Brain pericyte (primary cell): ENCODE measurements around the gene ELOA.
"Not testable (repeated sequence)": the region's sequence is repeated elsewhere in the genome, so short reads cannot be mapped to it uniquely, and the experiment has no call there.

Source experiments
- DNase-seq: peaks from one replicate; pipeline ENCODE4 v3.0.0-alpha.2; 2012; ENCODE audit warnings: low read depth, low spot score

The ELOA gene

DNA sequence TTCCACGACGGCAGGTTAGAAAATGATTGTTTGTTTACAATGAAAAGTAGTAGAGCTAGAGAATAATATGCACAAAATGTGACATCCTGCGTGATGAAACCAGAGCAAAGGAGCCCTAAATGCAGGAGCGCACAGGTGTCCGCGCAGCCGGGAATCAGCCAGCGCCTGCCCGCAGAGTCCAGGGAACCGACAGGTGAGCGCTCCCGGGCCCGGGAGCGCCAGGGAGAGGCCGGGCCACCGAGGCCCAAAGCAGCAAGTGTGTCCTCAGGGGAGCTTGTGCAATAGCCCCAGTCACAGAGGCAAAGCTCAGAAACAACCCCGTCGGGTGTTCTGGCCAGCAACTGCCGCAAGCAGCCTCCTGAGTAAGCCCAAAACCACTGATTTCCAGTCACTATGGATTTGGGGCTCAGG lies 58.1 kb downstream of the ELOA start:
- DNase-seq, result no peak

- no peak for DNase-seq
These were observed 58.6 kb downstream of the ELOA start for GRCh38 chr1:23801876-23802275.

DNA sequence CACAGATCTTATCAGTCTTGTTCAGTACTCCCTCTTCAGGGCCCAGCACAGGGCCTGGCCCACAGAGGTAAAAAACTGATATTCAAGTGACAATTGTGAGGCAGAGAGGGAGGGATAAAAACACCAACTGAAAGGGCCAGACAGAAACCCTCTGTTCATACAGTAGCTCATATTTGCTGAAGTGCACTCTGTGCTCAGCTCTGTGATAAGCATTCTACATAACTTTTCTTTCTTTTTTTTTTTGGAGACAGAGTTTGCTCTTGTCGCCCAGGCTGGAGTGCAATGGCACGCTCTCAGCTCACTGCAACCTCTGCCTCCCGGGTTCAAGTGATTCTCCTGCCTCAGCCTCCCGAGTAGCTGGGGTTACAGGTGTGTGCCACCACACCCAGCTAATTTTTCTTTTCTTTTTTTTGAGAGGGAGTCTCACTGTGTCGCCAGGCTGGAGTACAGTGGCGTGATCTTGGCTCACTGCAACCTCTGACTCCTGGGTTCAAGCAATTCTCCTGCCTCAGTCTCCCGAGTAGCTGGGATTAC lies 59.6 kb downstream of the ELOA start:
- DNase-seq, result not testable (repeated sequence)

DNA sequence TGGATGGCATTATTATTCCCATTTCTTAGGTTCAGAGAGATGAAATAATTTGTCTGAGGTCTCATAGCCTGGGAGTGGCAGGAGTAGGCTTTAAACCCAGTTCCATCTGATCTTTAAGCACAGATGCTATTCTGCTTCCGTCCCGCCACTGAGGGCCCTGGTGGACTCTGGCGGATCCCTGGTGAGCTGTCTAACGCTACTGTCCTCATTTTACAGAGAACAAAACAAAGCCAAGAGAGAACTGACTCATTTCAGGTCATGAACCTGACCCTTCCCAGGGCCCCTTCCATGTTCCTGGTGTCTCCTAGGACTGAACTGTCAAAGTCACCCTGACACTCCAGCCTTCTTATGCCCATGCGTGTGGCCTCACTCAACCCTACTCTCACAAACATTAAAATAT lies 60.4 kb downstream of the ELOA start:
- DNase-seq, result no peak

- no peak for DNase-seq
These were observed 61.0 kb downstream of the ELOA start for GRCh38 chr1:23804183-23804835.

DNA sequence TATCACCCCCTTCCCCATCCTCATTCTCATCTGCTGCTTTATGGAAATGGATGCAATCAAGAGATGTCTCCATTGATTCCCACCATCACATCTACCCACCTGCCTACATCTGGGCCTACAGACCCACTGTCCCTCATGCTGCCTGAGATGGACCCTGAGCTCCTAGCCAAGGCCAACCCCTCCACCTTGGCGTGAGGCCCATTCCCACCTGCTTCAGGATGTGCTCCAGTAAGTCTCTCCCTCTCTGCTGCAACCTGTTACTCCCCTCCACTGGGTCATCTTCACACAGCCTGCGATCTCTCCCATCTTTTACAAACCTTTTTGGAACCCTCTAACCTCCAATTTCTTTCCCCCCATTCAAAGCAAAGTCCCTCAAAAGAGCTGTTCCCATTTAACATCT lies 61.8 kb downstream of the ELOA start:
- DNase-seq, result no peak

- DNase-seq, result no peak
These were observed 63.0 kb downstream of the ELOA start for GRCh38 chr1:23806280-23806679.

DNA sequence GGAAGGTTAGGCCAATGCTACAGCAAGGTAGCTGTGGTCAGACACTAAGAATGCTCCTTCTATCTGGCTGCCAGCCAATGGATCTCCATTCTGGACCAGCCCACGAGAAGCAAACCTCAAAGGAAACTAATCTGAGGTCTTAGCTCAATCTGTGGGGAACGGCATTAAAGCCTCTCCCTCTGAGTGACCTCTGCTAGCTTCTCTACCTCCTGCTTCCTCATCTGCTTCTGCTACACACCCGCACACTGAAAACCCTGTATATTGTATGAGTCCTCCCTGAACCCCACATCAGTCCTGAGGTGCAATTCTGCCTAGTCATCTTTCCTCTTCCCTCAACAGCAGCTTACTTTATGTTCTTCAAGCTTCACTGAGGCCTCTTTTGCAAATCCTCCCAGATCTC lies 64.2 kb downstream of the ELOA start:
- DNase-seq, result no peak

GRCh38 chr1:23809751-23810171 lies 66.5 kb downstream of the ELOA start:
- no peak for DNase-seq

GRCh38 chr1:23810818-23811540 lies 67.7 kb downstream of the ELOA start:
- no peak for DNase-seq
